Measurements from ENCODE around the gene ATOH8. TPM values are rescaled to one million over a fixed set of nuclear protein-coding genes. Genes with fewer than 3 reads are reported as not detected.

The ATOH8 gene
- total and polyA plus RNA-seq, 9 donors, result 9.4 to 37.7 (median 29.6) TPM

- TF ChIP-seq CTCF (IDR thresholded peaks at IDR 0.05) (peak in 2 of 3 donors; percentile 37 to 56), POLR2A (IDR thresholded peaks at IDR 0.05) (peak; percentile 22), EP300 (IDR thresholded peaks at IDR 0.05) (peak; percentile 93)
- intact Hi-C loops (cut with DNase I), result loop anchor here in 1 of 4 donors (5.0 kb wide), 2 partner anchors 40 to 45 kb away; no protein-coding TSS in a partner anchor
Observed at GRCh38 chr2:85772019-85772745, 18.4 kb downstream of the ATOH8 start.

GRCh38 chr2:85772841-85773491 is 19.2 kb downstream of the ATOH8 start:
- H3K4me1 ChIP-seq (ENCODE audit: insufficient read depth), result peaks cover 57% of the 10 kb centered on the region
- intact Hi-C loops (cut with DNase I), result loop anchor here in 1 of 4 donors (5.0 kb wide), 2 partner anchors 39 to 46 kb away; no protein-coding TSS in a partner anchor
- peak in 1 of 5 donors; percentile 55 for DNase-seq

More at GRCh38 chr2:85772019-85772745, 18.4 kb downstream of the ATOH8 start:
- Histone ChIP-seq H3K27me3 (no peaks in the 10 kb centered on the region), H3K27ac (peak overlapping the region; percentile 36 to 84), H3K4me1 (ENCODE audit: insufficient read depth) (peaks cover 53% of the 10 kb centered on the region), H3K9me3 (no peaks in the 10 kb centered on the region), H3K4me3 (peak overlapping the region; percentile 24), H3K36me3 (no peaks in the 10 kb centered on the region)
- WGBS, 3 donors, result 1 to 2% (median 2%) methylated on average over 29 to 37 of the region's 37 CpGs
- DNase-seq, result peak; percentile 99 to 100 (median 100)

GRCh38 chr2:85773692-85774091 is 19.9 kb downstream of the ATOH8 start:
- Histone ChIP-seq H3K4me1 (ENCODE audit: insufficient read depth) (peaks cover 58% of the 10 kb centered on the region), H3K27ac (peak overlapping the region; percentile 71 to 84), H3K4me3 (no peak overlapping the region), H3K9me3 (no peaks in the 10 kb centered on the region), H3K27me3 (no peaks in the 10 kb centered on the region), H3K36me3 (no peaks in the 10 kb centered on the region)
- intact Hi-C loops (cut with DNase I), result loop anchor here in 1 of 4 donors (5.0 kb wide), 2 partner anchors 39 to 46 kb away; no protein-coding TSS in a partner anchor
- 72 to 79% (median 75%) methylated on average over 6 of the region's 6 CpGs for WGBS, 3 donors
- DNase-seq, result no peak
- no peak for TF ChIP-seq EP300 (IDR thresholded peaks at IDR 0.05)
- TF ChIP-seq CTCF (IDR thresholded peaks at IDR 0.05), result no peak
- TF ChIP-seq POLR2A (IDR thresholded peaks at IDR 0.05), result no peak

More at GRCh38 chr2:85772841-85773491, 19.2 kb downstream of the ATOH8 start:
- Histone ChIP-seq H3K27me3 (no peaks in the 10 kb centered on the region), H3K4me3 (peak overlapping the region; percentile 24), H3K27ac (peak overlapping the region; percentile 71 to 84), H3K9me3 (no peaks in the 10 kb centered on the region), H3K36me3 (no peaks in the 10 kb centered on the region)
- 8 to 12% (median 8%) methylated on average over 16 of the region's 16 CpGs for WGBS, 3 donors
- TF ChIP-seq POLR2A (IDR thresholded peaks at IDR 0.05), result no peak
- TF ChIP-seq CTCF (IDR thresholded peaks at IDR 0.05), result no peak
- TF ChIP-seq EP300 (IDR thresholded peaks at IDR 0.05), result no peak

GRCh38 chr2:85774126-85774978 is 20.6 kb downstream of the ATOH8 start:
- 90 to 93% (median 93%) methylated on average over 9 of the region's 9 CpGs for WGBS, 3 donors
- Histone ChIP-seq H3K27ac (peak overlapping the region; percentile 71 to 84), H3K4me3 (no peak overlapping the region), H3K36me3 (no peaks in the 10 kb centered on the region), H3K27me3 (no peaks in the 10 kb centered on the region), H3K4me1 (ENCODE audit: insufficient read depth) (peaks cover 58% of the 10 kb centered on the region), H3K9me3 (no peaks in the 10 kb centered on the region)
- intact Hi-C loops (cut with DNase I), result loop anchor here in 1 of 4 donors (5.0 kb wide), 2 partner anchors 38 to 47 kb away; no protein-coding TSS in a partner anchor
- DNase-seq, result no peak
- TF ChIP-seq CTCF (IDR thresholded peaks at IDR 0.05), result no peak
- TF ChIP-seq POLR2A (IDR thresholded peaks at IDR 0.05), result no peak
- TF ChIP-seq EP300 (IDR thresholded peaks at IDR 0.05), result no peak
